Heart right ventricle (tissue), 16 donors: Measurements from ENCODE around the gene REXO1. TPM values are rescaled to one million over a fixed set of nuclear protein-coding genes. Genes with fewer than 3 reads are reported as not detected.
"Not testable (repeated sequence)": the region's sequence is repeated elsewhere in the genome, so short reads cannot be mapped to it uniquely, and the experiment has no call there.

Experiments
- ATAC-seq, 8 donors: fragments of 200-7000 bp; cut with Tn5 transposase; one replicate each; pipeline ENCODE4 v1.9.1; 2020; ENCODE audit warnings: mild to moderate bottlenecking in 8 of 8, moderate library complexity in 8 of 8, moderate number of reproducible peaks in 1 of 8
- DNase-seq, 2 donors: peaks; one replicate each; pipeline ENCODE4 v3.0.0-alpha.2; 2020
- H3K27ac ChIP-seq, 10 donors: fragments of 200-600 bp; sonication (generic) in 2 of 10; one replicate each; pipeline versions ENCODE4 v1.5.0 to v1.8.0; 2020 to 2022; ENCODE audit warnings: mild to moderate bottlenecking in 3 of 10
- H3K27me3 ChIP-seq, 7 donors: fragments of 200-600 bp; one replicate each; pipeline ENCODE4 v1.8.0; 2021 to 2022; ENCODE audit warnings: mild to moderate bottlenecking in 2 of 7
- H3K36me3 ChIP-seq, 9 donors: fragments of 200-600 bp; sonication (generic) in 1 of 9; one replicate each; pipeline versions ENCODE4 v1.5.0 to v1.8.0; 2020 to 2022; ENCODE audit warnings: mild to moderate bottlenecking in 2 of 9
- H3K4me1 ChIP-seq, 9 donors: fragments of 200-600 bp; sonication (generic) in 1 of 9; one replicate each; pipeline versions ENCODE4 v1.5.0 to v1.8.0; 2020 to 2022; ENCODE audit warnings: mild to moderate bottlenecking in 4 of 9
- H3K4me3 ChIP-seq, 10 donors: fragments of 200-600 bp; sonication (generic) in 2 of 10; one replicate each; pipeline versions ENCODE4 v1.5.0 to v1.8.0; 2020 to 2022; ENCODE audit warnings: mild to moderate bottlenecking in 7 of 10, moderate library complexity in 2 of 10
- H3K9me3 ChIP-seq, 11 donors: fragments of 200-600 bp in 10 of 11; sonication (generic) in 2 of 11; one replicate each; pipeline versions ENCODE4 v1.5.0 to v1.8.0; 2013 to 2022; ENCODE audit warnings: mild to moderate bottlenecking in 2 of 11, control low read depth in 1 of 11, moderate library complexity in 1 of 11
- WGBS, 2 donors: extraction: QIAGEN DNeasy Blood & Tissue Kit; methylation state at CpG; one replicate each; pipeline ENCODE4 v1.1.7; 2013; ENCODE audit warnings: inconsistent platforms in 1 of 2; 5-methylcytosine and 5-hydroxymethylcytosine counted together
- intact Hi-C, 10 donors: fragments of 100-400 bp; cut with DNase I; formaldehyde crosslinking; loops; one replicate each; pipeline versions ENCODE4 v1.11.1 to v1.14.2; 2022
- polyA plus RNA-seq, 2 donors: library from polyadenylated mRNA; stranded (reverse); fragments of 200-250 nt; gene quantifications; one replicate each; pipeline ENCODE4 v1.2.3, GENCODE V29; 2013
- total RNA-seq, 10 donors: library from RNA; stranded (reverse); fragmentation: NEBNext Ultra II Directional in 3 of 10; extraction: Animal tissue kit (Norgen Biotek cat#: 25700) in 3 of 10; gene quantifications; one replicate each; pipeline versions ENCODE4 v1.2.1 to v1.2.4, GENCODE V29; 2021 to 2023
- TF ChIP-seq, protein P1 (sequence below), 9 donors: fragments of 200-600 bp; sonication (generic) in 2 of 9; IDR thresholded peaks; one replicate each; pipeline versions ENCODE4 v1.5.0 to v1.8.0; 2021 to 2022; ENCODE audit warnings: antibody characterized with exemption in 9 of 9, mild to moderate bottlenecking in 5 of 9, moderate library complexity in 1 of 9
- donor health status: Arrhythmogenic right ventricular cardiomyopathy.
- donor health status: ischemic (EF 13 %, LVEDD 7.1; RV severe dilation, severe dysfunction).
- donor health status: healthy with polysubstance abuse.
- donor health status: DM: no; HTN: yes; CAD: no.
- donor health status: DM: no; HTN: no; CAD: no.
- donor health status: ischemic (EF 25% LVEDD 6.9; RV normal size, moderate dysfunction).
- donor health status: ischemic (EF 25% LVEDD 5.7; RV mildly dilated, moderate dysfunction).
- donor health status: healthy.
- donor health status: DM: yes; HTN: yes; CAD: no.
- donor health status: Ischemic cardiomyopathy.
- donor health status: ischemic (EF 35%, LVEDD 5.7; RV mildly dilated, moderate dysfunction).
- donor health status: nonischemic (EF 11% LVEDD 7.7; RV severe dilation, severe dysfunction).
- donor health status: DM: yes; HTN: yes; CAD: no.
- donor health status: PGD.
- donor health status: ischemic (EF 29% LVEDD 5.4; RV normal size, mild dysfunction).
- donor health status: nonischemic (EF 23%, LVEDD 6.1; RV moderate dilation, normal function).

REXO1 gene
- total and polyA plus RNA-seq, 12 donors = 13.1 to 20.6 (median 16.5) TPM

DNA sequence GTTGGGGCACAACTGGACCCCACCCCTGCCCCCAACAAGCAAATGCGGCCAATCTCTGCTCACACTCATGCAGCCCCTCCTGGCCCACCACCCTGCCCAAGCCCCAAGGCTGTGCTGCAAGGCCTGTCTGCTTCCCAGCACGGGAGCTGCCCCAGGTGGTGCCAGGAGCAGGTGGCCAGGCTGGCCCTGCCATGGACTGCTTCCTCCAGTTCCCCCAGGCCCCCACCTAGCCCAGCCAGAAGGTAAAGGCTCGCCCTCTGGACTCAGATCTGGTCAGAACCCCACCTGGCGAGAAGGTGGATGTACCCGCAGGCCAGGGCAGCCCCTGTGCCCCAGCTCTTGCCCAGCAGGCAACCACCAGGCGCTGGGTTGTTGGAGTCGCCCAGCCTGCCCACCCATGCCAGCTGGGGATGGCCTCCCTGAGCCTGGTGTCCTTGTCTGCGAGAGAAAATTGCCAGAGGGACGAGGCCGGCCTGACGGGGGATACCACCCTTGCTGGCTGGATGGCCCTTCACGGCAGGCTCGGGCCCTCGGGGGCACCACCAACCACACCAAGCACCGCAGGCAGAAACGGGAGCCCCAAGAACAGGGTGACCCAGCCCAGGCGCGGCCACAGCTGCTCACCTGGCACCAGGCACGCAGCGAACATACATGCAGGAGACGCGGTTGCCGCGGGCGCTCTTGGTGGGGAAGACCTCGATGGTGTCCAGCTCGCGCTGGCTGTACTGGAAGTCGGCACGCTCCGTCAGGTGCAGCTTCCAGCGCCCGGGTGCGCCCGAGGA is 32.5 kb upstream of the REXO1 start:
- H3K9me3 ChIP-seq = no peaks in the 10 kb centered on the region
- ATAC-seq = no peak
- intact Hi-C loops = no loop called here
- peaks cover 0 to 29% (median 0%) of the 10 kb centered on the region in 9 donors for H3K36me3 ChIP-seq
- DNase-seq = no peak
- peak overlapping the region in 9 of 10 donors; percentile 91 to 99 (median 96) for H3K27ac ChIP-seq
- H3K4me1 ChIP-seq = peaks cover 32 to 59% (median 51%) of the 10 kb centered on the region in 9 donors
- H3K4me3 ChIP-seq = peak overlapping the region in 9 of 10 donors; percentile 6 to 100 (median 92)
- 77 to 90% methylated on average over 26 to 34 of the region's 35 CpGs for WGBS, 2 donors
- H3K27me3 ChIP-seq = no peaks in the 10 kb centered on the region
- TF ChIP-seq, protein P1, sequence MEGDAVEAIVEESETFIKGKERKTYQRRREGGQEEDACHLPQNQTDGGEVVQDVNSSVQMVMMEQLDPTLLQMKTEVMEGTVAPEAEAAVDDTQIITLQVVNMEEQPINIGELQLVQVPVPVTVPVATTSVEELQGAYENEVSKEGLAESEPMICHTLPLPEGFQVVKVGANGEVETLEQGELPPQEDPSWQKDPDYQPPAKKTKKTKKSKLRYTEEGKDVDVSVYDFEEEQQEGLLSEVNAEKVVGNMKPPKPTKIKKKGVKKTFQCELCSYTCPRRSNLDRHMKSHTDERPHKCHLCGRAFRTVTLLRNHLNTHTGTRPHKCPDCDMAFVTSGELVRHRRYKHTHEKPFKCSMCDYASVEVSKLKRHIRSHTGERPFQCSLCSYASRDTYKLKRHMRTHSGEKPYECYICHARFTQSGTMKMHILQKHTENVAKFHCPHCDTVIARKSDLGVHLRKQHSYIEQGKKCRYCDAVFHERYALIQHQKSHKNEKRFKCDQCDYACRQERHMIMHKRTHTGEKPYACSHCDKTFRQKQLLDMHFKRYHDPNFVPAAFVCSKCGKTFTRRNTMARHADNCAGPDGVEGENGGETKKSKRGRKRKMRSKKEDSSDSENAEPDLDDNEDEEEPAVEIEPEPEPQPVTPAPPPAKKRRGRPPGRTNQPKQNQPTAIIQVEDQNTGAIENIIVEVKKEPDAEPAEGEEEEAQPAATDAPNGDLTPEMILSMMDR (IDR thresholded peaks at IDR 0.05) = no peak

DNA sequence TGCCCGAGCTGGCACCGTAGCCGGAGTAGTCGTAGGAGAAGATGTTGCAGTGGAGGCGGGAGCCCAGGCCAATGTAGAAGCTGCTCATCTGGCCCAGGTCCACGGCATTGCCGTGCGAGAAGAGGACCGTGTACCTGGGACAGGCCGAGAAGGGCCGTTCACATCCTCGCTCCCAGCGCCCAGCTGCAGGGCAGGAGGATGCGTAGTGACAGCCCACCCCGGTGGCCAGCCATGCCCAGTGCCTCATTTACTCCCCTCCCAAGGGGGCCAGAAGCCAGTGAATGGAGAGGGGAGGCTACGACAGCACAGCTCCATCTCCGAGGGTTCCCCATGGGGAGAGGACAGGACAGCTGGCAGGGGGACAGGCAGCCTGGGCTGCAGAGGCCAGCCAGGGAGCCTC is 31.7 kb upstream of the REXO1 start:
- peaks cover 0 to 29% (median 0%) of the 10 kb centered on the region in 9 donors for H3K36me3 ChIP-seq
- H3K27me3 ChIP-seq, H3K9me3 ChIP-seq, intact Hi-C loops, DNase-seq, ATAC-seq: not testable (repeated sequence)
- peak overlapping the region in 2 of 10 donors; percentile 92 to 95 for H3K4me3 ChIP-seq
- peak overlapping the region in 5 of 10 donors; percentile 95 to 98 (median 96) for H3K27ac ChIP-seq
- H3K4me1 ChIP-seq = peaks cover 32 to 61% (median 51%) of the 10 kb centered on the region in 9 donors
- WGBS, 2 donors = 90% methylated on average over 14 to 16 of the region's 17 CpGs

DNA sequence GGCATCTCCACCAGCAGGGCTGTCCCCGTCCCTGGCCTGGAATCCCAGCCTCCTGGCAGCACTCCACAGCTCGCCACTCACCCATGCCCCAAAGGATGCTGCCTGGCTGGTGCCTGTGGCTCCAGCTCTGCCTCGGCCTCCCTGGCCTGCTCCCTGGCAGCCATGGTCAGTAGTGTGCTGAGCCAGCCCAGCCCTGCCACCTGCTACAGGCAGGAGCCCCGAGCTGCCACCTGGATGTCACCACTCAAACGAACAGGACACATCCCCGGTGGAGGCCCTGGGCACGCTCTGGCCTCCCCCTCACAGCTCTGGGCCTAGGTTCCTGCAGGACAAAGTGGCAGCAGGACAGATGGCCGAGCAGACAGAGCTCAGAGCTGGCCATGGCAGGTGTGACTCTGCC is 30.3 kb upstream of the REXO1 start:
- Histone ChIP-seq H3K4me1 (peaks cover 27 to 64% (median 58%) of the 10 kb centered on the region in 9 donors), H3K36me3 (peaks cover 0 to 31% (median 0%) of the 10 kb centered on the region in 9 donors)
- H3K27ac ChIP-seq, H3K27me3 ChIP-seq, H3K4me3 ChIP-seq, ATAC-seq, H3K9me3 ChIP-seq, intact Hi-C loops, DNase-seq: not testable (repeated sequence)
- 66 to 72% methylated on average over 8 of the region's 8 CpGs for WGBS, 2 donors

DNA sequence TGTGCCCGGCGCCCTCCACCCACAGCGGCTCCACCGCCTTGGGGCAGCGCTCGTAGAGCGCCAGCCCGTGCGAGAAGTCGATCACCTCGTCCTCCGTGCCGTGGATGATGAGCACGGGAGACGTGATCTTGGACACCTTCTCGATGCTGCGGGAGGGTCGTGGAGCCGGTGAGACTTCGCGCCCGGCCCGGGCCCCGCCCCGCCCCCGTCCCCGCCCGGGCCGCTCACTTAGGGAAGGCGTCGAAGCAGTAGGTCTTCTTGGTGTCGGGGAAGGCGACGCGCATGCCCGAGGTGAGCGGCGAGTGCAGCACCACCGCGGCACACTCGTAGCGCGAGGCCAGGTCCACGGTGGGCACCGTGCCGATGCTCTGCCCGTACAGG is 29.0 kb upstream of the REXO1 start:
- Histone ChIP-seq H3K36me3 (peaks cover 0 to 33% (median 0%) of the 10 kb centered on the region in 9 donors), H3K4me1 (peaks cover 25 to 64% (median 58%) of the 10 kb centered on the region in 9 donors)
- ATAC-seq, H3K27me3 ChIP-seq, H3K4me3 ChIP-seq, intact Hi-C loops, H3K27ac ChIP-seq, H3K9me3 ChIP-seq, DNase-seq: not testable (repeated sequence)
- 60 to 73% methylated on average over 28 to 40 of the region's 47 CpGs for WGBS, 2 donors

DNA sequence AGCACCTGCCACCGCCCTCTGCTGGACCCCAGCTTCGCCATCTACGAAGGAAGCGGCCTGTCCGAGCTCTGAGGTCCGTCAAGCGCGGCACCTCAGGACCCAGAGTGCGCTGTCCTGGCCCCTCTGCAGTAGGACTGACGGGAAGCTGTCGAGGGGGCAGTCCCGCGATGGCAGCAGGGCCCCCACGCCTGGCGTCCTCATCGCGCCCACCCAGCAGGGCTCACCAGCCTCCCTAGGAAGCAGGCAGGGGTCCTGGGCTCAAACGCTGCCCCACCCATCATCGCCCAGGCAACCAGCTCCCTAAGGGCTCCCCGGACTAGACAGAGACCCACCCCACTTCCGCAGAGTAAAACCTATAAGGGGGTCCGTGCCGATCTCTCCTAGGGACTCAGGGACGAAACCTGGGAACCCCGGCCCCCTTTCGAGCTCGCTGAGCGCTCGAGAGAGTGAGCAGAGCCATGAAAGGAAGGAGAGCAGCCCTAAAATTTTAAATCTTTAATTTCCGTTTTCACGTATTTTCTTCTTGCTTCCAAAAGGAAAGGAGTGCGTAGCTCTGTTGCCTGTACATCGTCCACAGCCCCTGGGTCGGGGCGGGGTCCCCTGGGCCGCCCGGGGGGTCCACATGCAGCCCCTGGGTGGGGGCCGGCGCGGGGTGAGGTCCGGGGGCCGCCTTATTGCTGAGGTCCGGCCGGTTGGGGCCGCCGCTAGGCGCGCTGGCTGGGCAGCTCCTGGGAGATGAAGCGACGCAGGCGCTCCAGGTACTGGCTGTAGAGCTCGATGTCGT is 28.4 kb upstream of the REXO1 start:
- intact Hi-C loops, H3K9me3 ChIP-seq, DNase-seq, H3K27me3 ChIP-seq: not testable (repeated sequence)
- 28 to 39% methylated on average over 44 to 48 of the region's 53 CpGs for WGBS, 2 donors
- ATAC-seq = peak in 7 of 8 donors; percentile 2 to 23 (median 15)
- peak overlapping the region; percentile 77 to 100 (median 92) for H3K4me3 ChIP-seq
- TF ChIP-seq, protein P1 (IDR thresholded peaks at IDR 0.05) = peak in 1 of 9 donors; percentile 27
- H3K27ac ChIP-seq = peak overlapping the region; percentile 81 to 99 (median 95)
- H3K4me1 ChIP-seq = peaks cover 27 to 64% (median 58%) of the 10 kb centered on the region in 9 donors
- peaks cover 0 to 34% (median 0%) of the 10 kb centered on the region in 9 donors for H3K36me3 ChIP-seq
